ENCODE results near the gene DUSP5. TPM values are rescaled to one million over a fixed set of nuclear protein-coding genes. Genes with fewer than 3 reads are reported as not detected.

DUSP5 gene
- total and polyA plus RNA-seq, 2 of the 8 experiments (the other 6 are each of a cell fraction or from before 2014, with no cell fraction given), result 13.6 to 30.3 TPM

DNA sequence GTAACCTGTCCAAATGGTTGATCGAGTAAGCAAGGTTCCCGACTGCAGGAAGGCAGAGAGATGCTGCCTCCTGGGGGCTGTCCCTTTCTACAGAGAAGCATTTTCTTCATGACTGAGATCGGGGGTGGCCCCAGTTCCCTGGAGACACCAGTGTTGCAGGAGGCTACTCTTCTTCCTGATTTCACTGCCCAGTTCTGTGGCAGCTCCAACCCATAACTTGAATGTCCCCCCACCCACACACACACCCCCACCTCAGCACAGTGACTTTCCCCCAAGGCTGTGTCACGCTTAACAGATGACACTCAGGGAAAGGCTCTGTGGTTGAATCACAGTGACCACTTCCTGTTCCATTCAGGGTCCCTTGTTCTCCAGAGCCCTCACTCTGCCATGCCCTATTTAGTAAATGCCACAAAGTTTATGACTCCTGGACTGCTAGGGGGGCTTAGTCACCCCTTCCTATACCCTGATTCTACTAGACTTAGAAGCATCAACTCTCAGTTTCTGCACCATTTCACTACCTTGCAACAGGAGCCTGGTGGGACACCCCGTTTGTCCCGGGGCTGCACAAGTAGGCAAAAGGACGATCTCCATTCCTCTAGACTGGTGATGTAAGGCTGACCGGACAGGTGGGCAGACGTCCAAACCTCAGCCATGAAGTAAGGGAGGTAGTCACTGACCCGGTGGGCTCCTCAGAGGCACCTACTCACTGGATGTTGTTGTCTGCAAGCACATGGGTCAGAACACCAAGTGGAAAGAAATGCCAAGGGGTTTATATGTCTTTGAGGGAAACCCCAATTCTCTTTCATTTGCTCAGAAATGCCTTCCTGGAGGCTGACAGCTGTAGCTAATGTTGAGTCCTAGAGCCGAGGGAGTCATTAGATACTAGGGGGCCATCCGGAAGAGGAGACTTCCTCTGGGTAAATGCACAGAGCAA is 38.5 kb downstream of the DUSP5 start:
- Histone ChIP-seq H3K23ac (ENCODE audit: insufficient read length) (no peak overlapping the region), H3K27me3 (replicated peaks in 1 of 4; ENCODE audit: control insufficient read depth in 3 of 4, extremely low read depth in 1 of 4, insufficient read depth in 3 of 4, low read length in 3 of 4) (no peaks in the 10 kb centered on the region), H3K23me2 (ENCODE audit: low read depth, low read length) (no peaks in the 10 kb centered on the region), H3K79me1 (ENCODE audit: low read depth, low read length) (no peaks in the 10 kb centered on the region), H3K56ac (replicated peaks; ENCODE audit: insufficient read length, low read depth, low read length) (no peak overlapping the region), H2BK15ac (ENCODE audit: low read length) (no peak overlapping the region), H2AK5ac (ENCODE audit: low read depth, low read length) (no peak overlapping the region), H4K20me1 (replicated peaks in 1 of 2; ENCODE audit: control insufficient read depth in 1 of 2, insufficient read depth in 2 of 2, low read length in 2 of 2) (no peaks in the 10 kb centered on the region), H4K91ac (replicated peaks; ENCODE audit: insufficient read length, low read length) (no peak overlapping the region), H3K4me2 (ENCODE audit: insufficient read depth in 1 of 2, low read depth in 2 of 2, low read length in 2 of 2) (no peak overlapping the region), H3K36me3 (ENCODE audit: control insufficient read depth in 2 of 4, insufficient read depth in 4 of 4, low read length in 3 of 4) (no peaks in the 10 kb centered on the region), H3K79me2 (ENCODE audit: control insufficient read depth in 1 of 2, insufficient read depth in 2 of 2, low read length in 2 of 2) (no peaks in the 10 kb centered on the region), H2AFZ (ENCODE audit: low read length) (peak overlapping the region; percentile 74; the same call in 1 of the 2 replicates), H3K9me3 (ENCODE audit: insufficient read depth in 2 of 2, low read depth in 1 of 2, low read length in 1 of 2) (no peaks in the 10 kb centered on the region), H4K8ac (ENCODE audit: extremely low read depth, insufficient read depth, low read length) (peak overlapping the region; percentile 59; the same call in 1 of the 2 replicates), H4K5ac (ENCODE audit: insufficient read length, low read depth, low read length) (no peak overlapping the region), H3K4me1 (replicated peaks in 1 of 4; ENCODE audit: control insufficient read depth in 3 of 4, insufficient read depth in 4 of 4, low read length in 3 of 4) (peaks cover 0 to 3% (median 0%) of the 10 kb centered on the region in 4 experiments; a peak in 2 of 7 replicates), H2BK12ac (ENCODE audit: low read depth, low read length) (no peak overlapping the region), H2BK120ac (replicated peaks; ENCODE audit: low read depth, low read length) (no peak overlapping the region), H2BK5ac (ENCODE audit: low read depth, low read length) (no peak overlapping the region), H3K4me3 (ENCODE audit: extremely low read depth in 1 of 4, insufficient read depth in 2 of 4, low read depth in 3 of 4, low read length in 4 of 4) (no peak overlapping the region), H3K4ac (replicated peaks; ENCODE audit: insufficient read length, low read depth, low read length) (no peak overlapping the region), H3K18ac (ENCODE audit: extremely low read depth, low read length) (no peak overlapping the region), H3K9ac (replicated peaks in 1 of 4; ENCODE audit: extremely low read depth in 1 of 4, low read depth in 3 of 4, low read length in 3 of 4) (no peak overlapping the region), H3K27ac (ENCODE audit: low read depth, low read length) (no peak overlapping the region), H3K14ac (ENCODE audit: insufficient read length) (no peak overlapping the region), H2BK20ac (ENCODE audit: low read length) (0 out of 2 replicates have a peak overlapping the region, but pooled peaks have one; percentile 19)
- CTCF ChIA-PET (ENCODE audit: partially characterized antibody), result interaction anchor here (0.9 to 4.7 kb wide), 4 partner anchors 10 to 232 kb away, joined by 3 to 25 read pairs (median 9); partner anchors contain the start of gene SMNDC1
- POLR2A ChIA-PET (ENCODE audit: partially characterized antibody), result no interaction called here
- FAIRE-seq (peak; percentile 7), DNase-seq (ENCODE audit: low read depth in 1 of 2, low spot score in 2 of 2) (no peak)
- 88% methylated on average over 12 of the region's 12 CpGs; no CpG with 5 or more reads in 1 of the 2 experiments for WGBS, 2 experiments (ENCODE audit: extremely low coverage in 1 of 2, insufficient coverage in 1 of 2, insufficient read length in 1 of 2, insufficient replicate concordance in 2 of 2, low coverage in 1 of 2, low lambda C conversion rate in 2 of 2, missing lambda C conversion rate in 1 of 2)
- TF ChIP-seq SIN3A (conservative IDR thresholded peaks at IDR 0.05 in 1 of 2, IDR thresholded peaks at IDR 0.05 in 1 of 2; ENCODE audit: low read depth in 1 of 2, low read length in 2 of 2) (no peak), RXRA (IDR thresholded peaks at IDR 0.05; ENCODE audit: insufficient read depth, low read depth, low read length) (no peak), KDM4A (IDR thresholded peaks at IDR 0.05; ENCODE audit: low read depth, low read length, severe bottlenecking) (no peak), USF2 (IDR thresholded peaks at IDR 0.05; ENCODE audit: low read length) (no peak), SIRT6 (IDR thresholded peaks at IDR 0.05; ENCODE audit: low read length) (no peak), CTCF (IDR thresholded peaks at IDR 0.05; ENCODE audit: control extremely low read depth in 1 of 3, insufficient read depth in 1 of 3, low read depth in 1 of 3, low read length in 3 of 3) (peak; percentile 36 to 55 (median 47)), ASH2L (IDR thresholded peaks at IDR 0.05; ENCODE audit: low read length) (no peak)
